ENCODE results near the gene TBC1D9. TPM values are rescaled to one million over a fixed set of nuclear protein-coding genes. Genes with fewer than 3 reads are reported as not detected.

TBC1D9 gene
- total RNA-seq, 1 experiment from 2014 or later = 0.70 TPM

DNA sequence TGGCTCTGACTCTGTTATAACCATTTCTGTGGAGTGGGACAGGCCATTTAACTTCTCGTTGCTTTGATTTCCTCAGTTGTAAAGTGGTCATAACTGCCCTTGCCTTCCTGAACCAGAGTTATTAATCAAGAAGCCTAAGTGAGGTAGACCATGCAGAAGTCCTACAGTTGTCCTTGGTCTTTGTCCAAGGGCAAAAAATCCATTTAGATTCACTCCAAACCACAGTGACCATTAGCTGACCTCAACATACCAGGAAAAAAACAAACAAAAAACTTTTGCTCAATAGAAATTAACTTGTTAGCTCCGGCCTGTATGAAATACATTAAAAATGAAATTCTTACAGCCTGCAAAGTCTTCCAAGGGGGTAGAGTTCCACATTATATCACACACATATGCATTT, 52.7 kb downstream of the TBC1D9 start:
- ATAC-seq (no peak), DNase-seq (ENCODE audit: low spot score) (no peak)
- Mint-ChIP-seq H3K4me1 (peaks cover 6% of the 10 kb centered on the region), H3K9me3 (peaks cover 2% of the 10 kb centered on the region; the same call in 1 of the 2 replicates), H3K27ac (no peak overlapping the region), H3K4me3 (no peak overlapping the region), H3K36me3 (no peaks in the 10 kb centered on the region), H3K27me3 (ENCODE audit: low read depth) (no peaks in the 10 kb centered on the region)
- TF ChIP-seq SOX15 (CRISPR knock-in tag; IDR thresholded peaks at IDR 0.05) = no peak
- no peak for TF ChIP-seq MXD4 (CRISPR knock-in tag; IDR thresholded peaks at IDR 0.05; ENCODE audit: borderline replicate concordance)
- no peak for TF ChIP-seq ERG (CRISPR knock-in tag; IDR thresholded peaks at IDR 0.05)
- TF ChIP-seq TEAD4 (CRISPR knock-in tag; IDR thresholded peaks at IDR 0.05) = no peak
- TF ChIP-seq, protein P1, sequence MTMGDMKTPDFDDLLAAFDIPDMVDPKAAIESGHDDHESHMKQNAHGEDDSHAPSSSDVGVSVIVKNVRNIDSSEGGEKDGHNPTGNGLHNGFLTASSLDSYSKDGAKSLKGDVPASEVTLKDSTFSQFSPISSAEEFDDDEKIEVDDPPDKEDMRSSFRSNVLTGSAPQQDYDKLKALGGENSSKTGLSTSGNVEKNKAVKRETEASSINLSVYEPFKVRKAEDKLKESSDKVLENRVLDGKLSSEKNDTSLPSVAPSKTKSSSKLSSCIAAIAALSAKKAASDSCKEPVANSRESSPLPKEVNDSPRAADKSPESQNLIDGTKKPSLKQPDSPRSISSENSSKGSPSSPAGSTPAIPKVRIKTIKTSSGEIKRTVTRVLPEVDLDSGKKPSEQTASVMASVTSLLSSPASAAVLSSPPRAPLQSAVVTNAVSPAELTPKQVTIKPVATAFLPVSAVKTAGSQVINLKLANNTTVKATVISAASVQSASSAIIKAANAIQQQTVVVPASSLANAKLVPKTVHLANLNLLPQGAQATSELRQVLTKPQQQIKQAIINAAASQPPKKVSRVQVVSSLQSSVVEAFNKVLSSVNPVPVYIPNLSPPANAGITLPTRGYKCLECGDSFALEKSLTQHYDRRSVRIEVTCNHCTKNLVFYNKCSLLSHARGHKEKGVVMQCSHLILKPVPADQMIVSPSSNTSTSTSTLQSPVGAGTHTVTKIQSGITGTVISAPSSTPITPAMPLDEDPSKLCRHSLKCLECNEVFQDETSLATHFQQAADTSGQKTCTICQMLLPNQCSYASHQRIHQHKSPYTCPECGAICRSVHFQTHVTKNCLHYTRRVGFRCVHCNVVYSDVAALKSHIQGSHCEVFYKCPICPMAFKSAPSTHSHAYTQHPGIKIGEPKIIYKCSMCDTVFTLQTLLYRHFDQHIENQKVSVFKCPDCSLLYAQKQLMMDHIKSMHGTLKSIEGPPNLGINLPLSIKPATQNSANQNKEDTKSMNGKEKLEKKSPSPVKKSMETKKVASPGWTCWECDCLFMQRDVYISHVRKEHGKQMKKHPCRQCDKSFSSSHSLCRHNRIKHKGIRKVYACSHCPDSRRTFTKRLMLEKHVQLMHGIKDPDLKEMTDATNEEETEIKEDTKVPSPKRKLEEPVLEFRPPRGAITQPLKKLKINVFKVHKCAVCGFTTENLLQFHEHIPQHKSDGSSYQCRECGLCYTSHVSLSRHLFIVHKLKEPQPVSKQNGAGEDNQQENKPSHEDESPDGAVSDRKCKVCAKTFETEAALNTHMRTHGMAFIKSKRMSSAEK (CRISPR knock-in tag; IDR thresholded peaks at IDR 0.05; ENCODE audit: borderline replicate concordance) = no peak
- no peak for TF ChIP-seq KAT7 (CRISPR knock-in tag; IDR thresholded peaks at IDR 0.05; ENCODE audit: borderline replicate concordance)
- no peak for TF ChIP-seq RELA (CRISPR knock-in tag; IDR thresholded peaks at IDR 0.05; ENCODE audit: borderline replicate concordance)
- no peak for TF ChIP-seq NR3C1 (CRISPR knock-in tag; conservative IDR thresholded peaks at IDR 0.05; ENCODE audit: low read depth)
- no peak for TF ChIP-seq JUN (CRISPR knock-in tag; IDR thresholded peaks at IDR 0.05)
- TF ChIP-seq, protein P2, sequence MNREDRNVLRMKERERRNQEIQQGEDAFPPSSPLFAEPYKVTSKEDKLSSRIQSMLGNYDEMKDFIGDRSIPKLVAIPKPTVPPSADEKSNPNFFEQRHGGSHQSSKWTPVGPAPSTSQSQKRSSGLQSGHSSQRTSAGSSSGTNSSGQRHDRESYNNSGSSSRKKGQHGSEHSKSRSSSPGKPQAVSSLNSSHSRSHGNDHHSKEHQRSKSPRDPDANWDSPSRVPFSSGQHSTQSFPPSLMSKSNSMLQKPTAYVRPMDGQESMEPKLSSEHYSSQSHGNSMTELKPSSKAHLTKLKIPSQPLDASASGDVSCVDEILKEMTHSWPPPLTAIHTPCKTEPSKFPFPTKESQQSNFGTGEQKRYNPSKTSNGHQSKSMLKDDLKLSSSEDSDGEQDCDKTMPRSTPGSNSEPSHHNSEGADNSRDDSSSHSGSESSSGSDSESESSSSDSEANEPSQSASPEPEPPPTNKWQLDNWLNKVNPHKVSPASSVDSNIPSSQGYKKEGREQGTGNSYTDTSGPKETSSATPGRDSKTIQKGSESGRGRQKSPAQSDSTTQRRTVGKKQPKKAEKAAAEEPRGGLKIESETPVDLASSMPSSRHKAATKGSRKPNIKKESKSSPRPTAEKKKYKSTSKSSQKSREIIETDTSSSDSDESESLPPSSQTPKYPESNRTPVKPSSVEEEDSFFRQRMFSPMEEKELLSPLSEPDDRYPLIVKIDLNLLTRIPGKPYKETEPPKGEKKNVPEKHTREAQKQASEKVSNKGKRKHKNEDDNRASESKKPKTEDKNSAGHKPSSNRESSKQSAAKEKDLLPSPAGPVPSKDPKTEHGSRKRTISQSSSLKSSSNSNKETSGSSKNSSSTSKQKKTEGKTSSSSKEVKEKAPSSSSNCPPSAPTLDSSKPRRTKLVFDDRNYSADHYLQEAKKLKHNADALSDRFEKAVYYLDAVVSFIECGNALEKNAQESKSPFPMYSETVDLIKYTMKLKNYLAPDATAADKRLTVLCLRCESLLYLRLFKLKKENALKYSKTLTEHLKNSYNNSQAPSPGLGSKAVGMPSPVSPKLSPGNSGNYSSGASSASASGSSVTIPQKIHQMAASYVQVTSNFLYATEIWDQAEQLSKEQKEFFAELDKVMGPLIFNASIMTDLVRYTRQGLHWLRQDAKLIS (CRISPR knock-in tag; IDR thresholded peaks at IDR 0.05; ENCODE audit: borderline replicate concordance) = no peak
- no peak for TF ChIP-seq AR (CRISPR knock-in tag; IDR thresholded peaks at IDR 0.05)
- TF ChIP-seq MYBL2 (CRISPR knock-in tag; IDR thresholded peaks at IDR 0.05) = no peak
- TF ChIP-seq TCF7 (CRISPR knock-in tag; IDR thresholded peaks at IDR 0.05; ENCODE audit: low read depth) = no peak
- ChIA-PET CTCF (no interaction called here), POLR2A (no interaction called here)

All from WTC11 (cell line).